Activated T-cell treated with anti-CD3 and anti-CD28 coated beads, Interleukin-2, amount 50 U/mL, for 4 hours (primary cell): ENCODE measurements around the gene C8A. TPM values are rescaled to one million over a fixed set of nuclear protein-coding genes. Genes with fewer than 3 reads are reported as not detected.

Source experiments
- ATAC-seq, 2 donors: fragments of 200-7000 bp; cut with Tn5 transposase; one replicate each; pipeline ENCODE4 v1.10.0; 2021
- DNase-seq: peaks from one replicate; pipeline ENCODE4 v3.0.0-alpha.2; 2020
- H3K27me3 Mint-ChIP-seq: one replicate; pipeline ENCODE4 v1.8.0; 2021; ENCODE audit warnings: low read depth, mixed read lengths
- H3K36me3 Mint-ChIP-seq: one replicate; pipeline ENCODE4 v1.8.0; 2022; ENCODE audit warnings: mixed read lengths; ENCODE audit not compliant: insufficient read depth
- H3K4me1 Mint-ChIP-seq: one replicate; pipeline ENCODE4 v1.8.0; 2021; ENCODE audit warnings: low read depth, mixed read lengths
- H3K4me3 Mint-ChIP-seq: one replicate; pipeline ENCODE4 v1.8.0; 2021; ENCODE audit warnings: mild to moderate bottlenecking, moderate library complexity, mixed read lengths
- H3K9me3 Mint-ChIP-seq: one replicate; pipeline ENCODE4 v1.8.0; 2021; ENCODE audit warnings: mixed read lengths
- total RNA-seq, 3 donors: library from RNA; stranded (reverse); gene quantifications; one replicate each; pipeline ENCODE4 v1.2.1, GENCODE V29; 2021

C8A gene
- total RNA-seq, result not detected

DNA sequence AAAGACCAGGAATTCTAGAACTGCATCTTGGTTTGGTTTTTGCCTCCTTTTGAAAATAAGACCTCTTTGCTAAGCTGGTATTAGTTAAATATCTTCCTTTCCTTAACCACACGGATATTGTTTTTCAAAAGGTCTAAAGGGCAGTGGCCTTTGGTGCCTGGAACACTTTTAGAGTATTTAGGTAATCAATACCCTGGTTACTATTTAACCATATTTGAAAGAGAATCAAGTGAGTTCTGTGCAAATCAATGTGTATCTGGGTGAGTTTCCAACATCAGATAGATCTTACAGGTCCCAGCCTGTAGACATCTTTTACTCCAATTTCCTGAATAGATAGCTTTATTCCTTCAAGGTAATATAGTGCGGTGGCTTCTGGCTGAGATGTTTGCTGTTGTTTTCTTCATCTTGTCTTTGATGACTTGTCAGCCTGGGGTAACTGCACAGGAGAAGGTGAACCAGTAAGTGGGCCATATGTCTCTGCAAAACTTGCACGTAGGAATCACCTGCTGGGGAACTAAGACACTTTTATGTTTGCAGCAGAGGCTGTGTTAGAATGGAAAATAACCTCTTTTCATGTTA, at the start of gene C8A:
TSS of gene C8A (plus strand) at position 277 of the 579 bp plus-strand sequence. CDS start at position 382, 105 bp downstream.
- Mint-ChIP-seq H3K27me3 (peaks cover 10% of the 10 kb centered on the region), H3K9me3 (no peaks in the 10 kb centered on the region), H3K36me3 (no peaks in the 10 kb centered on the region), H3K4me3 (no peak within 1 kb of the TSS), H3K4me1 (no peaks in the 10 kb centered on the region)
- ATAC-seq, result no peak
- no peak for DNase-seq

DNA sequence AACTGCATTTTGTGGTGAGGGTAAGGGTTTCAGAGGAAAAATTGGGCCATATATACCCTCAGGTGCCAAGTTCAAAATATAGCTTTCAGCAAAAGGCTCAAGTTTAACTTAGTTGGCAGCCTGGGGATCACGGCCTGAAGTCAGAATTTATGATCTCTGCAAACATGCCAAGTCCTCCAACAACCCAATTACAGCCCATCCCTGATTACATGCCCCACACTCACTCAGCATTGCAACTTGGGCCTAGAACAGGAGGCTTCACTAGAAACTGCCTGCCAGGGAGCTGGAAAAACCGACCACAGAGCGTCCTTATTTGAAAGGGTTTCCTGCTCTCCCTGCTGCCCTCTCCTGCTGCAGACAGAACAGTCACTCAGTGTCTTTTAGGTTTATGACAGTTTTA, 47.8 kb upstream of the C8A start:
- Mint-ChIP-seq H3K4me1 (no peaks in the 10 kb centered on the region), H3K4me3 (no peak overlapping the region), H3K9me3 (no peaks in the 10 kb centered on the region), H3K36me3 (no peaks in the 10 kb centered on the region), H3K27me3 (peaks cover 4% of the 10 kb centered on the region)
- ATAC-seq (no peak), DNase-seq (no peak)

DNA sequence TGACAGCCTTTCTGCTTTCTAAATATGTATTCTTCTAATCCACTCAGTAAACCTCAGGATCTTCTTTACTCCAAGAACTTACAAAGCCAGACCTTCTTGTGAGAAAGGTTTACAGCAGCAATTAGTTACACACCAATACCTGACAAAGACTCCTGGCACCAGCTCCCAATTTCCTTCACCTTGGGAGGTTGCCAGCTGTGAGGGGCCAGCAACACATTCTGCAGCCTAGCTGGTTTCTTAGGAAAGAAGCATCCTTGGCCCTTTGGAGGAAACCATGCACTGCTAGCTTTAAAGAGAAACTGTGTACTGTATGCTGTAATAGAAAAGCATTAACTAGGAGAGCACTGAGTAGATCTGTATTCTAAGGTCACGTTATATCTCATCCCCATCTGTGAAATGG, 46.2 kb upstream of the C8A start:
- Mint-ChIP-seq H3K9me3 (no peaks in the 10 kb centered on the region), H3K27me3 (peaks cover 7% of the 10 kb centered on the region), H3K4me1 (no peaks in the 10 kb centered on the region), H3K4me3 (no peak overlapping the region), H3K36me3 (no peaks in the 10 kb centered on the region)
- ATAC-seq, result no peak
- no peak for DNase-seq

DNA sequence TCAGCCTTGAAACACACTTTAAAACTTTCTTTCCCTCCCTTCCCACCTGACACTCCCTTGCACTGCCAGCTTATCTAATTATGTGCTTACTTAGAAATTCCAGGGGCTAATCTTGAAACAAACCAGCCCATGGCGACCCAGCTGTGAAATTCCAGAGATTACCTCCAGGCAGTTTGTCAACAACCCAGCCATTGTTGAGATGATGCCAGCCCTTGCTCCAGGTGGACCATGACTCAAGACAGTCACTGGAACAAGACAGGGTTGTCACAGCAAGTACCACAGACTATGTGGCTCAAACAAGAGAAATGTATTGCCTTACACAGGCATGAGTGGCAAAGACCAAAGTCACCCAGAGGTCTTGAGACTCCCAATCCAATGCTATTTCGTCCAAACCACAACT, 43.3 kb upstream of the C8A start:
- no peaks in the 10 kb centered on the region for H3K4me1 Mint-ChIP-seq
- H3K36me3 Mint-ChIP-seq, result no peaks in the 10 kb centered on the region
- peaks cover 11% of the 10 kb centered on the region for H3K27me3 Mint-ChIP-seq
- H3K4me3 Mint-ChIP-seq, result no peak overlapping the region
- DNase-seq (no peak), ATAC-seq (no peak)
- peaks cover 4% of the 10 kb centered on the region for H3K9me3 Mint-ChIP-seq

DNA sequence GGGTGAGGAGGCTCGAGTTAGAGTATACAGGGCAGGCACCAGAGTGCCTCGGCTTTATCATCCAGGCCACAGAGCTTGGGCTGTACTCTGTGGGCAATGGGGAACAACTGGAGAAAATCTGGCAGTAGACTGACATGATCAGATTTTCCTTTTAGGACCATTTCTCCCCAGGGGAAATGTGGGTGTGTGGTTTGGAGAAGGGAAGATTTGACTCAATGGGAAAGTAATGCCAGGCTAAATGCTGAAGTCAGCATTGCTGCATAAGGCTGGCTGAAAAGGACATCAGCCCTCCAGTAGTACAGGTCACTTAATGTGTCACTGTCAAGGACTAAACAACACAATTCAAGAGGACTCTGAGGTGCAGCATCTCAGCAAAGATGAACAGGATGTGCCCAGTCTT, 40.4 kb upstream of the C8A start:
- H3K4me3 Mint-ChIP-seq, result no peak overlapping the region
- no peak for DNase-seq
- no peaks in the 10 kb centered on the region for H3K36me3 Mint-ChIP-seq
- peaks cover 15% of the 10 kb centered on the region for H3K27me3 Mint-ChIP-seq
- no peak for ATAC-seq
- no peaks in the 10 kb centered on the region for H3K4me1 Mint-ChIP-seq
- H3K9me3 Mint-ChIP-seq, result peaks cover 4% of the 10 kb centered on the region

DNA sequence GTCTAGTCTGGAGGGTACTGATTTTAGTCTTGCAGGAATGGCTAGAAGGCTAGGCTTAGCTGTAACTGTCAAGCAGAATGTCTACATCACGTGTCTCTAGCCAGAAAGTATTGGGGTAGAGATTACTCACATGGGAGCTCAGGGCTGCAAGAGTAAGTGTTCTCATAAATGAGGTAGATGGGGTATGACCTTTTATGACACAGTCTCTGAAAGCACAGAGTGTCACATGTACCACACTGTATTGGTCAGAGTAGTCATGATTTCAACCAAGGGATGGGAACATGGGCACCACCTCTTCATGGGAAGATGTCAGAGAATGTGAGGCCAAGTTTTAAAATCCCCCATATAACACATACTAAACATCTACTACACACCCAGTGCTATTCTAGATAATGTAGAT, 38.3 kb upstream of the C8A start:
- Mint-ChIP-seq H3K4me1 (no peaks in the 10 kb centered on the region), H3K4me3 (no peak overlapping the region), H3K27me3 (peaks cover 17% of the 10 kb centered on the region), H3K9me3 (peaks cover 4% of the 10 kb centered on the region), H3K36me3 (no peaks in the 10 kb centered on the region)
- ATAC-seq, result no peak
- no peak for DNase-seq

DNA sequence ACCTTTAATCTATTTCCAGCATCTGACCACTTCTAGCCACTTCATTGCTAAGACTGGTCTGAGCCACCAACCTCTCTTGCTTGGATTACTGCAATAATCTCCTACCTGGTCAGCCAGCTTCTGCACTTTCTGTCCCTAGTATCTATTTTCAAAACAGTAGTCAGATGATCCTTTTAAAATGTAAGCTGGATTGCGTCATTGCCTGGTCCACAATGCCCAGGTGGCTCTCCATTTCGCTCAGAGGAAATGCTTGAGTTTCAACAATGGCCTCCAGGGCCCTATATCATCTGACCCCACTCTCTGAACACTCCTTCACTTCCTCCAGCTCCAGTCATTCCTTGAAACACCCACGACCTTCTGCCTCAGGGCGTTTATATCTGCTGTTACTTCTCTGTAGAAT, 37.7 kb upstream of the C8A start:
- ATAC-seq (no peak), DNase-seq (no peak)
- H3K9me3 Mint-ChIP-seq, result peaks cover 4% of the 10 kb centered on the region
- H3K4me1 Mint-ChIP-seq, result no peaks in the 10 kb centered on the region
- H3K36me3 Mint-ChIP-seq, result no peaks in the 10 kb centered on the region
- peaks cover 16% of the 10 kb centered on the region for H3K27me3 Mint-ChIP-seq
- no peak overlapping the region for H3K4me3 Mint-ChIP-seq

DNA sequence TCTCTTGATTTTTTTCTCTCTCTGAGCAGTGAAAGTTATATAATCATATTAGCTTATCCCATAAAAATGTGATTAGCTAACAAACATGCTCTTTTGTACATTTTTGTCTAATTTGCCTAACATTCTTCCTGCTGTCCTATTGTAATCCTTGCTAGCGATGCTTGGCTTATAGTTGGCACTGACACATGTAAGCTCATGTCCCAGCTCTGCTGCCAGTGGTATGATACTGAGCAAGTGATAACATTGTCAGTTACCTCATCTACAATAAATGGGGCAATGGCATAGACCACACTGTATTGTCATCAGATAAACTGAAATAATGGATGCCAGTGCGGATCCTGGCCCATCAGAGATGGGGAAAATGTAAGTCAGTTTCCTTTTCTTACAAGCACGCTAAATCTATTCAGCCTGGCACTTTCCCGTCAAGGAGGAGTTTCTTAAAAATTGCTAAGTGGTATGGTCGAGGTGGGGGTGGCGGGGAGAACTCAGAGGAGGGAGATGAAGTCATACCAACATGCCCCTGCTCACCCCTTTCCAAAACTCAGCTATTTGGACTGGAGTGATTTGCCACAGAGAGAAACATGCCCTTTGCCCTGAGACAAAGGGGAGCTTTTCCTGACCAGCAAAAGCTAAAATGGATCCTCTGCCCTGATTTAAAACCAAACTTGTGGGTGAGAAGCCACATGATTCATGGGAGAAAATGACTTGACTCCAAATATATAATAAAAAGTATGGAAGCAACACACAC, 36.7 kb upstream of the C8A start:
- H3K4me1 Mint-ChIP-seq, result no peaks in the 10 kb centered on the region

DNA sequence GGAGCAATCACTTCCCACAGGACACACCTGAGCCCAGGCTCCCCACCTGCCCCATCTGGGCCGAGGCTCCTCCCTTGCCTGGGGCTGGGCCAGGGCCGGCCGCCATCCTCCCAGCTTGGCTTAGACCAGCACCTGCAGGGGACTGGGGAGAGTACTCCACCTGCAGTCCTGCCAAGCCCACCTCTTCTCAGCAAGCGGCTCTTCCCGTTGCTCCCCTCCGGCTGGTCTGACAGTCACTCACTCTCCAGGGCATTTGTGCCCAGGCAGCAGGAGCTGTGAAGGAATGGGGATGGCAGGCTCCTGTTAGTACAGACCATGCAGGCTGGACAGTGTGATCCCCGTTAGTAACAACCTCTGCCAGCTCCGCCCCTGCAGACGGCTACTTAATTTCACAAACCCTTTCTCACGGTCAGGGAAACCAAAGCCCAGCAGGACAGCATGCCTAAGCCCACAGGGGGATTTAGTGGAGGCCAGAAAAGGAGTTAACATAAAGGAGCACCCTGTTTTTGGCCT, 35.2 kb upstream of the C8A start, which contains the start of gene FYB2:
TSS of gene FYB2 (minus strand) at position 18 of the 513 bp plus-strand sequence. CDS start 114 bp downstream, outside the sequence.
- Mint-ChIP-seq H3K36me3 (no peaks in the 10 kb centered on the region), H3K9me3 (peaks cover 4% of the 10 kb centered on the region), H3K27me3 (peaks cover 17% of the 10 kb centered on the region), H3K4me3 (no peak within 1 kb of the TSS), H3K4me1 (no peaks in the 10 kb centered on the region)
- ATAC-seq, result no peak
- DNase-seq, result no peak

More for the DNA sequence above, 36.7 kb upstream of the C8A start:
- H3K4me3 Mint-ChIP-seq, result no peak overlapping the region
- peaks cover 16% of the 10 kb centered on the region for H3K27me3 Mint-ChIP-seq
- no peak for ATAC-seq
- H3K9me3 Mint-ChIP-seq, result peaks cover 4% of the 10 kb centered on the region
- DNase-seq, result no peak
- H3K36me3 Mint-ChIP-seq, result no peaks in the 10 kb centered on the region

DNA sequence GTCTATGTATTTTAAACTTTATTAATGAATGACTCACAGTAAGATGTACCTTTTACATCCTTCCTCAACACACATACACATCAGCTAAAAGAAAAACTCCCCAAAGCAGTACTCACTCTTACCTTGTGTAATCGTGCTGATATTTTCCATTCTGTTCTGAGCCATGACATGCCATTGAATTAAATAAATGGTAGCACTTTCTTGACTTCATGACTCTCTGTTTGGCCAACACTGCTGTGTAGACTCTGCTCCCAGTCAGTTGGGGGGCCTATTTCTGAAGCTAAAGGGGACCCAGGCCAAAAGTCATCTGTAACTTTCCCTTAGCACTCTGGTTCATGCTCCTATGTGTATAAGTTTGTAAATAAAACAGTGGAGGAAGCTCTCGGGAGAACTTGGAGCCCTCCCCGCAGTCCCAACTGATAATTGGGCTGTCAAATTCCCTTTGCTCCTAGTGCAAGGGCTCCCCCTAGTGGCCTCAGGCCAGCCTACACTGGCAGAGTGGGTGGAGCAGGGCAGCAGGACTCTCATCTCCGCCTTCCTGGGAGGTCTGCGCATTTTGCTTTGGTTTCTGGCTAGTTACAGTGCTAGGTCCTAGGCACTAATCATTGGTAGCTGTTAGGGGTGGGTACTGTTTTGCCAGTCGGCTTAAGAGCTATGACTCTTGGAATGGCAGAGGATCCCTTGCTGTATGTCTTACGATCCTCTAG, 33.7 kb upstream of the C8A start:
- ATAC-seq (peak; percentile 50 to 68), DNase-seq (peak; percentile 42)
- Mint-ChIP-seq H3K4me3 (no peak overlapping the region), H3K9me3 (no peaks in the 10 kb centered on the region), H3K4me1 (no peaks in the 10 kb centered on the region), H3K27me3 (peaks cover 13% of the 10 kb centered on the region), H3K36me3 (no peaks in the 10 kb centered on the region)

DNA sequence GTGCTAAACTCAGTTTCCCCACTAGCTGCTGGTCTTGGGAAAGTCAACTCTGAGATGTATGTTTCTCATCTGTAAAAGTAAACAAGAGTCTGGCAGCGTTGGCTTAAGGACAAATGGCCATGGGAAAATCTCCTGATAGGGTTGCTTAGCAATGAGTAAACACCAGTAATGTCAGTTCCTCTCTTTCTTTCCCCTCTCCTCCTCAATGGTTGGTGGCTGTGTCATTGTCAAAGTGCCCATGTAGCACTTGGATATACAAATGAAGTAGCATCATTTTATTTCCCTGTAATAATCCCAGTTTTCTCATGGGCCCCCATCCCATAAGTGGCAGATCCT, 33.2 kb upstream of the C8A start:
- peaks cover 13% of the 10 kb centered on the region for H3K27me3 Mint-ChIP-seq

DNA sequence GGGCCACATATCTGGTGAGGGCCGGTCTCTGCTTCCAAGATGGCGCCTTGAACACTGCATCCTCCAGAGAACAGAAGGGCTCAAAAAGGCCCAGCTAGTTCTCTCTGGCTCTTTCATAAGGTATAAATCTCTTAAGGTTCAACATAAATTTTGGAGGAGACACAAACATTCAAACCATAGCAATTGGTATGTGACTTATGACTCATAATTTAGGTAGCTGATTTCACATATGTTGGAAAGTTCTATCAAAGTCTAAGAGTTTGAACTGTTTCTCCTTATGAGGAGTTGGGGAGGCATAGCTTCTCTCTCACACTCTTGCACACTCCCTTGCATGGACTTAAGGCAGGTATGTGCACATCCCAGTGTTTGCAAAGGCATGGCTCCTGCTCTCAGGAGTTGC, 30.3 kb upstream of the C8A start:
- peaks cover 9% of the 10 kb centered on the region for H3K27me3 Mint-ChIP-seq
- H3K4me3 Mint-ChIP-seq, result no peak overlapping the region
- H3K4me1 Mint-ChIP-seq, result no peaks in the 10 kb centered on the region
- H3K9me3 Mint-ChIP-seq, result no peaks in the 10 kb centered on the region
- ATAC-seq (no peak), DNase-seq (no peak)
- H3K36me3 Mint-ChIP-seq, result no peaks in the 10 kb centered on the region

More for the DNA sequence above, 33.2 kb upstream of the C8A start:
- DNase-seq (no peak), ATAC-seq (no peak)
- H3K4me3 Mint-ChIP-seq, result no peak overlapping the region
- H3K9me3 Mint-ChIP-seq, result no peaks in the 10 kb centered on the region
- no peaks in the 10 kb centered on the region for H3K4me1 Mint-ChIP-seq
- no peaks in the 10 kb centered on the region for H3K36me3 Mint-ChIP-seq

DNA sequence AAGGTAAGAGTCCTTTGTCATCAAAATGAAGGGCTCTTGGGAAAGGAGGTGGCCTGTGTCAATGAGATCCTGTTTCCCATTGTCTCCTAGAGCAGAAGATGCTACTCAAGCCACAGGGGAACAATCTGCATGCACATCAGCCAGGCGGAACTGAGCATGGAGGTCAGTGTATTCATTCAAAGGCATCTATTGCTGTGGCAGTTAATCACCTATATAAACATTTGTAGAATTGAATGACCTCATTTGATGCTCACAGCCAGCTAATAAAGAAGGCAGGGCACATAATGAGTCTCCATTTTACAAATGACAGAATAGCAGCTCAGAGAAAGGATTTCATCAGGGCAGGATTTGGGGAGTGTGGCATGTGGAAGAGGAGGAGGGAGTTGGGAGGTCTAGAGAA, 29.7 kb upstream of the C8A start:
- no peak for DNase-seq
- H3K4me1 Mint-ChIP-seq, result no peaks in the 10 kb centered on the region
- no peak overlapping the region for H3K4me3 Mint-ChIP-seq
- no peaks in the 10 kb centered on the region for H3K9me3 Mint-ChIP-seq
- H3K27me3 Mint-ChIP-seq, result peaks cover 9% of the 10 kb centered on the region
- no peaks in the 10 kb centered on the region for H3K36me3 Mint-ChIP-seq
- ATAC-seq, result no peak

DNA sequence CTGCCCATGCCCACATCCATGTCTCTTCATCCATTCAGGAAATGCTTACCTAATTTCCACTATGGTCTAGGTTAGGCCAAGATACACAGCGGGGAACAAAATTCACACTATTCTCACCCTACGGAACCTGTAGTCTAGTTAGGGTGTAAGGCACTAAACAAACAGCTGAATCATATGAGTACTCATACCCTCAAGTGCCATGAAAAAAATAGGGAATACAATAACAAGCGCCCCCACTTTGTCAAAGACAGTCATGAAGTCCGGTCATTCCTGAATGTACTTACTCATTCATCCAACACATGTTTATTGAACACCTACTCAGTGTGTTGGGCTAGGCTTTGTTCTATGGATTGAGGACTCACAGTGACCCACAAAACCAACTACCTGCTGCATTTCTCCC, 29.2 kb upstream of the C8A start:
- Mint-ChIP-seq H3K4me1 (no peaks in the 10 kb centered on the region), H3K9me3 (no peaks in the 10 kb centered on the region), H3K4me3 (no peak overlapping the region), H3K27me3 (peaks cover 4% of the 10 kb centered on the region), H3K36me3 (no peaks in the 10 kb centered on the region)
- ATAC-seq, result no peak
- DNase-seq, result no peak

DNA sequence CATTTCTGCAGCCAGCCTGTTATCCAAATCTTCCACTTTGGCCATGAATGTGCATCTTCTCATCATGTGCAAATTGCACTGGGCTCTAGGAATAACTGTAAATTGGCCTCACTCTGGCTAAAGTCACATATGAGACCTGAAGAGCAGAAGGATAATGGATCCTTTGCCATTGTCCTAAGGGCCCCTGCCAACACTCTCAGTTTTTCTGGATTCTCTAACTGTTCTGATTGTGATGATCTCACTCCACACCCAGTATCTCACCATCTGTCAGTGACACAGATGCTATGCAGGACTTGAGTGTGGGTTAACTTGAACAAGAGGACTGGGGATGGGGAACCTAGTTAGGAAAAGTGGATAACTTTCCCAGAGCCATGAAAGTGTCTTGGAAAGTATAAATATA, 26.9 kb upstream of the C8A start:
- Mint-ChIP-seq H3K27me3 (peaks cover 9% of the 10 kb centered on the region), H3K9me3 (no peaks in the 10 kb centered on the region), H3K36me3 (no peaks in the 10 kb centered on the region), H3K4me3 (no peak overlapping the region), H3K4me1 (no peaks in the 10 kb centered on the region)
- no peak for DNase-seq
- ATAC-seq, result no peak
